Gastrocnemius medialis (tissue), 4 donors: ENCODE measurements around the gene RASAL2.

Source experiments
- POLR2A ChIP-seq, 2 donors: fragments of 450-650 bp; IDR thresholded peaks; one replicate each; pipeline ENCODE4 v1.6.1; 2017; ENCODE audit warnings: antibody characterized with exemption in 2 of 2, mild to moderate bottlenecking in 2 of 2, moderate library complexity in 2 of 2
- TF ChIP-seq, protein P1 (sequence below), 5 experiments: fragments of 450-650 bp in 3 of 5; fragments of 200-600 bp in 2 of 5; sonication (generic) in 2 of 5; IDR thresholded peaks in 4 of 5; conservative IDR thresholded peaks in 1 of 5; 1 replicate in 4 of 5; 2 replicates in 1 of 5; pipeline ENCODE4 v1.5.1; 2016 to 2019; ENCODE audit warnings: antibody characterized with exemption in 5 of 5, mild to moderate bottlenecking in 3 of 5, moderate library complexity in 3 of 5

DNA sequence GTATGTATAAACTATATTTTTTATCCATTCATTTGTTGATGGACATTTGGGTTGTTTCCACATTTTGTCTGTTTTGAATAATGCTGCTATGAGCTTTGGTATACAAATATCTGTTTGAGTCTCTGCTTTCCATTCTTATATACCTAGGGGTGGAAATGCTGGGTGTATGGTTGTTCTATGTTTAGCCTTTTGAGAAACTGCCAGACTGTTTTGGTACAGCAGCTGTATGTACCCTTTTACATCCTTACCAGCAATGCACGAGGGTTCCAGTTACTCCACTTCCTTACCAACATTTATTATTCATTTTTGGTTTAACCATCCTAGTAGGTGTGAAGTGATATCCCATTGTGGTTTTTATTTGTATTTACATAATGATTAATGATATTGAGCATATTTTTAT is 13.9 kb downstream of the RASAL2 start:
- TF ChIP-seq, protein P1, sequence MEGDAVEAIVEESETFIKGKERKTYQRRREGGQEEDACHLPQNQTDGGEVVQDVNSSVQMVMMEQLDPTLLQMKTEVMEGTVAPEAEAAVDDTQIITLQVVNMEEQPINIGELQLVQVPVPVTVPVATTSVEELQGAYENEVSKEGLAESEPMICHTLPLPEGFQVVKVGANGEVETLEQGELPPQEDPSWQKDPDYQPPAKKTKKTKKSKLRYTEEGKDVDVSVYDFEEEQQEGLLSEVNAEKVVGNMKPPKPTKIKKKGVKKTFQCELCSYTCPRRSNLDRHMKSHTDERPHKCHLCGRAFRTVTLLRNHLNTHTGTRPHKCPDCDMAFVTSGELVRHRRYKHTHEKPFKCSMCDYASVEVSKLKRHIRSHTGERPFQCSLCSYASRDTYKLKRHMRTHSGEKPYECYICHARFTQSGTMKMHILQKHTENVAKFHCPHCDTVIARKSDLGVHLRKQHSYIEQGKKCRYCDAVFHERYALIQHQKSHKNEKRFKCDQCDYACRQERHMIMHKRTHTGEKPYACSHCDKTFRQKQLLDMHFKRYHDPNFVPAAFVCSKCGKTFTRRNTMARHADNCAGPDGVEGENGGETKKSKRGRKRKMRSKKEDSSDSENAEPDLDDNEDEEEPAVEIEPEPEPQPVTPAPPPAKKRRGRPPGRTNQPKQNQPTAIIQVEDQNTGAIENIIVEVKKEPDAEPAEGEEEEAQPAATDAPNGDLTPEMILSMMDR (IDR thresholded peaks at IDR 0.05 in 4 of 5, conservative IDR thresholded peaks at IDR 0.05 in 1 of 5): no peak
- no peak for TF ChIP-seq POLR2A (IDR thresholded peaks at IDR 0.05)
